ENCODE measurements around the gene RPS19. TPM values are rescaled to one million over a fixed set of nuclear protein-coding genes. Genes with fewer than 3 reads are reported as not detected.

RPS19 gene
- total RNA-seq, 1 experiment from 2014 or later: 3,020 TPM

DNA sequence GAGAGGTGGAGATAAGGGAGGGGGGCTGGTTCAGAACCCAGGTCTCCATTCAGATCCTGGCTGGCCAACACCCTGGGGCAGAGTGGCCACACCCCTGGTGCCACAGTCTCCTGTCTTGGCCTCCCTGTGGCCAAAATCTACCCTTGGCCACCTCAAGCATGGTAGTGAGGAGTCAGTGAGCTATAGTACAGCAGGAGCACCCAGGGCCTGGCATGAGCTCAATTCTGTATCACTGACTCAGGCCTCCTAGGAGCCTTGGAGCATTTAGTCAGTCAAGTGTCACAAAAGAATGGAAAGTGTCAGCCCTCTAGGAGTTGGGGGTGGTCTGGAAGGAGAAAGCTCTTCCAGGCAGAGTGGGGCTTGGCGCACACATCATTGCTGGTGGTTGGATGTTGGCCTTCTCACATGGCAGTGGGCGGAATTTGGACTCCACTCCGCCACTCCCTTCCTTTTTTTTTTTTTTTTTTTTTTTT is 10.4 kb downstream of the RPS19 start:
- no peak for DNase-seq (ENCODE audit: low read depth, low spot score)
- H4K20me1 ChIP-seq (ENCODE audit: insufficient read depth): peaks cover 45% of the 10 kb centered on the region; the same call in 1 of the 2 replicates
- intact Hi-C loops (cut with micrococcal nuclease): no loop called here
- H3K4me1 ChIP-seq (ENCODE audit: control insufficient read depth in 1 of 2, insufficient read depth in 2 of 2, low read length in 2 of 2): peaks cover 0 to 39% of the 10 kb centered on the region in 2 experiments; a peak in 2 of 4 replicates
- BruUV-seq (replicated peaks): no TSS peak
- ChIA-PET RAD21 (ENCODE audit: low non-redundant PET in 1 of 2, low total read pairs in 2 of 2, uncharacterized antibody in 2 of 2, unreplicated experiment in 2 of 2) (no interaction called here), POLR2A (interaction anchor here (5.2 kb wide), 1 partner anchor 10 kb away, joined by 36 read pairs; the partner anchor contains the start of gene RPS19), CTCF (interaction anchor here (2.3 kb wide), 1 partner anchor 11 kb away, joined by 6 read pairs; the partner anchor contains the start of gene RPS19)
- no peaks in the 10 kb centered on the region for H3K9me2 ChIP-seq (ENCODE audit: insufficient read depth)
- H2AFZ ChIP-seq (ENCODE audit: low read depth, low read length, poor library complexity, severe bottlenecking): no peak overlapping the region
- H3K9ac ChIP-seq (ENCODE audit: low read length): no peak overlapping the region
- no peak overlapping the region for H3K4me3 ChIP-seq (replicated peaks in 1 of 2; ENCODE audit: low read depth in 1 of 2, low read length in 2 of 2)
- peaks cover 45% of the 10 kb centered on the region for H3K79me2 ChIP-seq (ENCODE audit: insufficient read depth, low read length)
- TF ChIP-seq POLR2A (IDR thresholded peaks at IDR 0.05; ENCODE audit: borderline replicate concordance, extremely low read depth, insufficient read depth, insufficient read length) (no peak), SP1 (IDR thresholded peaks at IDR 0.05; ENCODE audit: low read depth) (no peak), SRF (IDR thresholded peaks at IDR 0.05; ENCODE audit: low read depth) (no peak), ZFX (IDR thresholded peaks at IDR 0.05) (no peak)
- no peaks in the 10 kb centered on the region for H3K9me3 ChIP-seq (ENCODE audit: control insufficient read depth in 1 of 2, insufficient read depth in 1 of 2, low read depth in 1 of 2, low read length in 2 of 2)
- ATAC-seq: no peak
- no peaks in the 10 kb centered on the region for H3K27me3 ChIP-seq (ENCODE audit: insufficient read depth, low read length)
- peaks cover 40 to 57% of the 10 kb centered on the region in 2 experiments for H3K36me3 ChIP-seq (ENCODE audit: control insufficient read depth in 1 of 2, insufficient read depth in 2 of 2, low read length in 2 of 2)
- peak overlapping the region; percentile 35; the same call in 1 of the 2 replicates for H3K27ac ChIP-seq (ENCODE audit: low read depth, low read length)
- no peak overlapping the region for H3K4me2 ChIP-seq (ENCODE audit: low read length)

DNA sequence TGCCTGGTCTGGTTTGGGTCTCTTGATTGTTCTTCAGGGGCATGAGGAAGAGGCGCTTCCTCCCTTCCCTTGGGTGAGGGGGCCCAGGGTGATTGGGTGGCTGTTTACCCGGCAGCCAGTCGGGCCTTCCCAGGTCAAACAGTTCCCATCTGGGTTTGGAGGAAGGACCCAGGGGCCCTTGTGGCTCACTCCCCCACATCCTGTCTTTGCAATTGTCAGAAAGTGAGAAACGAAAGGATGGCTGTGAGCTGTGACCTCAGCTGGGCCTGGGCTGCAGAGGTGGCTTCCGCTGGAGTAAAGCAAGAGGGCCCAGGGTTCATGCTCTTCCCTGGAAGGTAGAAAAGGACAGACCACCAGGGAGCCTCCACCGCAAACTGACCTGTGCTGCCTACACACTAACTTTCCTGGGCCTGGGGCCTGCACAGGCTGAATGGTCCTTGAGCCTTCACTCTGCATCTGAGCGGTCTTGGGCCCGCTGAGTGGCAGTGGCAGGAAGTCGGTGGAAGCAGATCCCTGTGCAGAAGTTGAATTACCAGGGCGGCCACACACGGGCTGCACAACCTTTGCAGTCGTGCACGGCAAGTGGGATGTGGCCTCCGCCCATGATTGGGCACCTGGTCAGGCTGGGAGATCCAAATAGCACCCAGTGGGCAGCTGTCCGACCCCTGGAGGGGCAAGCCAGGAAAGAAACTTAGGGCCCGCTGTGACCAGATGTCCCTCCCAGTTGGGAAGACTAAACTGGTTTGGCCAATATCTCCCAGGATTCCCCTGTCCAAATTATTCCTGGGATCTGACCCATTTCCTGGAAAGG is 11.7 kb downstream of the RPS19 start:
- H3K4me1 ChIP-seq (ENCODE audit: control insufficient read depth in 1 of 2, insufficient read depth in 2 of 2, low read length in 2 of 2): peaks cover 0 to 34% of the 10 kb centered on the region in 2 experiments; a peak in 2 of 4 replicates
- ATAC-seq (peak; percentile 13), DNase-seq (ENCODE audit: low read depth, low spot score) (no peak)
- H3K4me2 ChIP-seq (ENCODE audit: low read length): no peak overlapping the region
- H3K27ac ChIP-seq (ENCODE audit: low read depth, low read length): peak overlapping the region; percentile 51
- H3K4me3 ChIP-seq (replicated peaks in 1 of 2; ENCODE audit: low read depth in 1 of 2, low read length in 2 of 2): no peak overlapping the region
- no peaks in the 10 kb centered on the region for H3K27me3 ChIP-seq (ENCODE audit: insufficient read depth, low read length)
- no peak overlapping the region for H2AFZ ChIP-seq (ENCODE audit: low read depth, low read length, poor library complexity, severe bottlenecking)
- no TSS peak for BruUV-seq (replicated peaks)
- H3K9me2 ChIP-seq (ENCODE audit: insufficient read depth): no peaks in the 10 kb centered on the region
- no peak for TF ChIP-seq ZFX (IDR thresholded peaks at IDR 0.05)
- TF ChIP-seq POLR2AphosphoS5 (IDR thresholded peaks at IDR 0.05; ENCODE audit: low read depth, low read length): peak; percentile 48; the same call in 1 of the 2 replicates
- TF ChIP-seq RAD21 (IDR thresholded peaks at IDR 0.05; ENCODE audit: low read depth): no peak
- peak; percentile 34; the same call in 1 of the 2 replicates for TF ChIP-seq SIN3A (IDR thresholded peaks at IDR 0.05; ENCODE audit: low read depth)
- peak; percentile 42; the same call in 1 of the 2 replicates for TF ChIP-seq JUND (IDR thresholded peaks at IDR 0.05)
- no peak for TF ChIP-seq FOSL1 (IDR thresholded peaks at IDR 0.05; ENCODE audit: low read depth)
- no peak overlapping the region; the same call in 1 of the 2 replicates for H3K9ac ChIP-seq (ENCODE audit: low read length)
- intact Hi-C loops (cut with micrococcal nuclease): no loop called here
- H3K36me3 ChIP-seq (ENCODE audit: control insufficient read depth in 1 of 2, insufficient read depth in 2 of 2, low read length in 2 of 2): peaks cover 34 to 49% of the 10 kb centered on the region in 2 experiments
- POLR2A ChIA-PET: interaction anchor here (1.7 to 5.2 kb wide), 3 partner anchors 12 to 85 kb away, joined by 4 to 36 read pairs (median 6); partner anchors contain the start of gene RPS19
- peaks cover 33% of the 10 kb centered on the region for H3K79me2 ChIP-seq (ENCODE audit: insufficient read depth, low read length)
- peaks cover 39% of the 10 kb centered on the region; the same call in 1 of the 2 replicates for H4K20me1 ChIP-seq (ENCODE audit: insufficient read depth)
- H3K9me3 ChIP-seq (ENCODE audit: control insufficient read depth in 1 of 2, insufficient read depth in 1 of 2, low read depth in 1 of 2, low read length in 2 of 2): no peaks in the 10 kb centered on the region
- RAD21 ChIA-PET (ENCODE audit: low non-redundant PET in 1 of 2, low total read pairs in 2 of 2, uncharacterized antibody in 2 of 2, unreplicated experiment in 2 of 2): no interaction called here
- CTCF ChIA-PET: interaction anchor here (1.5 to 2.3 kb wide), 5 partner anchors 12 to 163 kb away, joined by 3 to 16 read pairs (median 6); partner anchors contain the start of genes RABAC1 and RPS19

Measured in HCT116 (cell line).